Measurements from ENCODE around the gene DIPK1B.

DIPK1B gene

DNA sequence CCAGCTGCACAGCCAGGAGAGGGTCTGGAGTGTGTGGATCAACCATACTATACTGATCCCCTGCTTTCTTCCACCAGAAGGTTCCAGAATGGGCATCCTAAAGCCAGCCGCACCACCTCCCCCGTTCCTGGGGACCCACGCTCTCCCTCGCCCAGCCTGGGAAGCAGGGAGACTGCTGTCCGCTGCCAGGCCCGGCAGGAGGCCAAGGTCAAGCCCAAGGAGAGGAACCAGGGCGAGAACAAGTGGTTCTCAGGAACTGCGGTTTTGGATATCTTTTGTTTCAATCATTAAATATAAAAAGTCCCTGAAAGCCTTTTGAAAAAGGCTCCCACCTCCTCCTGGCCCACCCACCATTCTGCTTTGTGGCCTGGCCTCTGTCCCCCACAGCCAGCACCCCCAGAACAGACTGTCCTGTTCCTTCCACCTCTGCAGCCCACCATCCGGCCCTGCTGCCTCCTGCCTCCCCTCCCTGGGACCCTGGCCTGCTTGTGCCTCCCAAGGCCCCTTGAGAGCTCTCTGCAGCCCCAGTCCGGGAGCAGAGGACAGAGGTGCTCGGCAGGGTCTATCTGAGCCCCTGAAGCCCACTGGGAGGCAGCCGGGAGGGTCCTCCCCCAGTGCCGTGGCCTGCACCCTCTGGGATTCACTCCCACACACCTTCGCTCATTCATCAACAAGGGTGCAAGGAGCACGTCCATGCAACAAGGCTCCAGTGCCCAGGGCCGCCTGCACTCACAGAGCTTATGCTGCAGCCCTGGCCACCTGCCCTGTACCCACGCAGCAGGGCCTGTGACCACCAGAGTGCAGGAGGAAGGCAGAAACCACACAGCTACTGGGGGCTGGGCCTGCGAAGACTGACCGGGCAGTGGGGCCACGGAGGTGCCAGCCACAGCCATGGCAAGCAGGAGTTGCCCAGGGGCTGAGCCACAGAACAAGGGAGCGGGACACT lies 36.6 kb downstream of the DIPK1B start:
- DNase-seq (ENCODE audit: low spot score), result no peak
- Histone ChIP-seq H3K27ac (replicated peaks; ENCODE audit: low read length) (no peak overlapping the region), H3K9me3 (replicated peaks in 1 of 2; ENCODE audit: control insufficient read depth in 2 of 2, insufficient read depth in 1 of 2, low read depth in 1 of 2, low read length in 2 of 2) (peaks cover 0 to 5% of the 10 kb centered on the region in 2 donors), H2BK12ac (ENCODE audit: low read length) (peak overlapping the region; percentile 84), H3K4me1 (ENCODE audit: control insufficient read depth in 2 of 2, insufficient read depth in 1 of 2, low read depth in 1 of 2, low read length in 2 of 2) (no peaks in the 10 kb centered on the region), H3K14ac (ENCODE audit: low read length) (peak overlapping the region; percentile 98), H3K79me1 (ENCODE audit: low read depth, low read length) (no peaks in the 10 kb centered on the region), H4K8ac (ENCODE audit: low read depth, low read length) (peak overlapping the region; percentile 43), H3K27me3 (ENCODE audit: control insufficient read depth in 3 of 3, insufficient read depth in 3 of 3, low read depth in 1 of 3, low read length in 3 of 3) (peaks cover 0 to 28% (median 0%) of the 10 kb centered on the region in 3 experiments), H3K23ac (ENCODE audit: low read depth, low read length, poor library complexity) (no peak overlapping the region), H3K9ac (ENCODE audit: low read depth, low read length, poor library complexity) (peak overlapping the region; percentile 84), H2AK5ac (ENCODE audit: low read depth, low read length) (peak overlapping the region; percentile 90), H3K36me3 (replicated peaks in 1 of 2; ENCODE audit: control insufficient read depth in 2 of 2, insufficient read depth in 2 of 2, low read length in 2 of 2) (no peaks in the 10 kb centered on the region), H3K4ac (ENCODE audit: low read length) (no peak overlapping the region), H2AFZ (ENCODE audit: low read length) (no peak overlapping the region), H4K91ac (ENCODE audit: low read depth, low read length, poor library complexity) (no peak overlapping the region), H2BK15ac (ENCODE audit: low read length) (peak overlapping the region; percentile 75), H2BK5ac (ENCODE audit: low read length) (peak overlapping the region; percentile 53), H3K4me2 (ENCODE audit: insufficient read depth, low read length, poor library complexity, severe bottlenecking) (no peak overlapping the region), H3K4me3 (ENCODE audit: low read length in 2 of 2) (no peak overlapping the region), H2BK120ac (ENCODE audit: low read depth, low read length) (no peak overlapping the region), H3K18ac (ENCODE audit: low read length) (peak overlapping the region; percentile 76)
- WGBS, 2 donors (ENCODE audit: extremely low coverage in 2 of 2, insufficient read length in 2 of 2, insufficient replicate concordance in 1 of 2), result no CpG with 5 or more reads among the region's 21 CpGs

- no peak overlapping the region for H2BK5ac ChIP-seq (ENCODE audit: low read length)
- H2BK12ac ChIP-seq (ENCODE audit: low read length), result no peak overlapping the region
- no peak overlapping the region for H3K27ac ChIP-seq (replicated peaks; ENCODE audit: low read length)
- no peak overlapping the region for H3K14ac ChIP-seq (ENCODE audit: low read length)
- no CpG with 5 or more reads among the region's 2 CpGs for WGBS, 2 donors (ENCODE audit: extremely low coverage in 2 of 2, insufficient read length in 2 of 2, insufficient replicate concordance in 1 of 2)
- no peak overlapping the region for H2BK15ac ChIP-seq (ENCODE audit: low read length)
- H4K8ac ChIP-seq (ENCODE audit: low read depth, low read length), result no peak overlapping the region
- H3K79me1 ChIP-seq (ENCODE audit: low read depth, low read length), result no peaks in the 10 kb centered on the region
- H3K9ac ChIP-seq (ENCODE audit: low read depth, low read length, poor library complexity), result no peak overlapping the region
- peaks cover 0 to 26% (median 0%) of the 10 kb centered on the region in 3 experiments for H3K27me3 ChIP-seq (ENCODE audit: control insufficient read depth in 3 of 3, insufficient read depth in 3 of 3, low read depth in 1 of 3, low read length in 3 of 3)
- H2BK120ac ChIP-seq (ENCODE audit: low read depth, low read length), result no peak overlapping the region
- H3K36me3 ChIP-seq (replicated peaks in 1 of 2; ENCODE audit: control insufficient read depth in 2 of 2, insufficient read depth in 2 of 2, low read length in 2 of 2), result no peaks in the 10 kb centered on the region
- no peak overlapping the region for H3K4me2 ChIP-seq (ENCODE audit: insufficient read depth, low read length, poor library complexity, severe bottlenecking)
- H3K9me3 ChIP-seq (replicated peaks in 1 of 2; ENCODE audit: control insufficient read depth in 2 of 2, insufficient read depth in 1 of 2, low read depth in 1 of 2, low read length in 2 of 2), result peaks cover 0 to 5% of the 10 kb centered on the region in 2 donors
- no peak overlapping the region for H2AFZ ChIP-seq (ENCODE audit: low read length)
- no peak overlapping the region for H3K23ac ChIP-seq (ENCODE audit: low read depth, low read length, poor library complexity)
- no peak overlapping the region for H4K91ac ChIP-seq (ENCODE audit: low read depth, low read length, poor library complexity)
- no peak overlapping the region for H3K4ac ChIP-seq (ENCODE audit: low read length)
- no peak overlapping the region for H3K18ac ChIP-seq (ENCODE audit: low read length)
- no peak for DNase-seq (ENCODE audit: low spot score)
- H3K4me1 ChIP-seq (ENCODE audit: control insufficient read depth in 2 of 2, insufficient read depth in 1 of 2, low read depth in 1 of 2, low read length in 2 of 2), result no peaks in the 10 kb centered on the region
- no peak overlapping the region for H2AK5ac ChIP-seq (ENCODE audit: low read depth, low read length)
- no peak overlapping the region for H3K4me3 ChIP-seq (ENCODE audit: low read length in 2 of 2)
Observed at GRCh38 chr9:136750526-136750925, 38.2 kb downstream of the DIPK1B start.

GRCh38 chr9:136751244-136751643 lies 38.9 kb downstream of the DIPK1B start:
- Histone ChIP-seq H3K18ac (ENCODE audit: low read length) (no peak overlapping the region), H3K4ac (ENCODE audit: low read length) (no peak overlapping the region), H3K36me3 (replicated peaks in 1 of 2; ENCODE audit: control insufficient read depth in 2 of 2, insufficient read depth in 2 of 2, low read length in 2 of 2) (no peaks in the 10 kb centered on the region), H3K4me2 (ENCODE audit: insufficient read depth, low read length, poor library complexity, severe bottlenecking) (no peak overlapping the region), H2AK5ac (ENCODE audit: low read depth, low read length) (no peak overlapping the region), H3K27ac (replicated peaks; ENCODE audit: low read length) (no peak overlapping the region), H4K91ac (ENCODE audit: low read depth, low read length, poor library complexity) (no peak overlapping the region), H2BK12ac (ENCODE audit: low read length) (no peak overlapping the region), H2BK15ac (ENCODE audit: low read length) (no peak overlapping the region), H3K23ac (ENCODE audit: low read depth, low read length, poor library complexity) (no peak overlapping the region), H2AFZ (ENCODE audit: low read length) (no peak overlapping the region), H3K4me1 (ENCODE audit: control insufficient read depth in 2 of 2, insufficient read depth in 1 of 2, low read depth in 1 of 2, low read length in 2 of 2) (no peaks in the 10 kb centered on the region), H3K79me1 (ENCODE audit: low read depth, low read length) (no peaks in the 10 kb centered on the region), H2BK120ac (ENCODE audit: low read depth, low read length) (no peak overlapping the region), H3K9ac (ENCODE audit: low read depth, low read length, poor library complexity) (no peak overlapping the region), H3K4me3 (ENCODE audit: low read length in 2 of 2) (no peak overlapping the region), H3K27me3 (ENCODE audit: control insufficient read depth in 3 of 3, insufficient read depth in 3 of 3, low read depth in 1 of 3, low read length in 3 of 3) (peaks cover 0 to 24% (median 0%) of the 10 kb centered on the region in 3 experiments), H3K9me3 (replicated peaks in 1 of 2; ENCODE audit: control insufficient read depth in 2 of 2, insufficient read depth in 1 of 2, low read depth in 1 of 2, low read length in 2 of 2) (peaks cover 0 to 7% of the 10 kb centered on the region in 2 donors), H3K14ac (ENCODE audit: low read length) (no peak overlapping the region), H4K8ac (ENCODE audit: low read depth, low read length) (no peak overlapping the region), H2BK5ac (ENCODE audit: low read length) (no peak overlapping the region)
- no CpG with 5 or more reads among the region's 1 CpG for WGBS, 2 donors (ENCODE audit: extremely low coverage in 2 of 2, insufficient read length in 2 of 2, insufficient replicate concordance in 1 of 2)
- no peak for DNase-seq (ENCODE audit: low spot score)

DNA sequence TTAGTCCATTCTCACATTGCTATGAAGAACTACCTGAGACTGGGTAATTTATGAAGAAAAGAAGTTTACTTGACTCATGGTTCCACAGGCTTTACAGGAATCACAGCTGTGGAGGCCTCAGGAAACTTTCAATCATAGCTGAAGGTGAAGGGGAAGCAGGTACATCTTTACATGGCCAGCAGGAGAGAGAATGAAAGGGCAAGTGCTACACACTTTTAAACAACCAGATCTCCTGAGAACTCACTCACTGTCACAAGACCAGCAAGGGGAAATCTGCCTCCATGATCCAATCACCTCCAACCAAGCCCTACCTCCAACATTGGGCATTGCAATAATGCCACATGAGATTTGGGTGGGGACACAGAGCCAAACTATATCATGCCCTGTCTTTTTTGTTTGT lies 39.4 kb downstream of the DIPK1B start:
- no peak overlapping the region for H3K27ac ChIP-seq (replicated peaks; ENCODE audit: low read length)
- no peak overlapping the region for H3K23ac ChIP-seq (ENCODE audit: low read depth, low read length, poor library complexity)
- no peak overlapping the region for H3K4me3 ChIP-seq (ENCODE audit: low read length in 2 of 2)
- H3K79me1 ChIP-seq (ENCODE audit: low read depth, low read length), result no peaks in the 10 kb centered on the region
- H2BK15ac ChIP-seq (ENCODE audit: low read length), result no peak overlapping the region
- H3K4me1 ChIP-seq (ENCODE audit: control insufficient read depth in 2 of 2, insufficient read depth in 1 of 2, low read depth in 1 of 2, low read length in 2 of 2), result no peaks in the 10 kb centered on the region
- H2BK12ac ChIP-seq (ENCODE audit: low read length), result no peak overlapping the region
- H3K27me3 ChIP-seq (ENCODE audit: control insufficient read depth in 3 of 3, insufficient read depth in 3 of 3, low read depth in 1 of 3, low read length in 3 of 3), result peaks cover 0 to 21% (median 0%) of the 10 kb centered on the region in 3 experiments
- H3K9ac ChIP-seq (ENCODE audit: low read depth, low read length, poor library complexity), result no peak overlapping the region
- no peak overlapping the region for H2AFZ ChIP-seq (ENCODE audit: low read length)
- H3K9me3 ChIP-seq (replicated peaks in 1 of 2; ENCODE audit: control insufficient read depth in 2 of 2, insufficient read depth in 1 of 2, low read depth in 1 of 2, low read length in 2 of 2), result peaks cover 0 to 7% of the 10 kb centered on the region in 2 donors
- H3K14ac ChIP-seq (ENCODE audit: low read length), result no peak overlapping the region
- no peak overlapping the region for H2BK5ac ChIP-seq (ENCODE audit: low read length)
- no peak overlapping the region for H4K91ac ChIP-seq (ENCODE audit: low read depth, low read length, poor library complexity)
- H3K36me3 ChIP-seq (replicated peaks in 1 of 2; ENCODE audit: control insufficient read depth in 2 of 2, insufficient read depth in 2 of 2, low read length in 2 of 2), result no peaks in the 10 kb centered on the region
- H3K4ac ChIP-seq (ENCODE audit: low read length), result no peak overlapping the region
- no peak overlapping the region for H3K4me2 ChIP-seq (ENCODE audit: insufficient read depth, low read length, poor library complexity, severe bottlenecking)
- H2BK120ac ChIP-seq (ENCODE audit: low read depth, low read length), result no peak overlapping the region
- no peak for DNase-seq (ENCODE audit: low spot score)
- no peak overlapping the region for H3K18ac ChIP-seq (ENCODE audit: low read length)
- no peak overlapping the region for H4K8ac ChIP-seq (ENCODE audit: low read depth, low read length)
- H2AK5ac ChIP-seq (ENCODE audit: low read depth, low read length), result no peak overlapping the region
